HEK293 (cell line): ENCODE results near the gene SPATA2.

Experiments used
- CTCF ChIA-PET: fragments of 350-600 bp; formaldehyde crosslinking; extraction: SDS; loops from one replicate; lab custom pipeline; 2021; ENCODE audit warnings: antibody characterized with exemption; lab: Yijun Ruan, JAX
- POLR2A ChIA-PET: fragments of 300-600 bp; formaldehyde crosslinking; extraction: SDS; loops from one replicate; lab custom pipeline; 2020; ENCODE audit warnings: antibody characterized with exemption, inconsistent platforms; lab: Yijun Ruan, JAX
- H3K27ac ChIP-seq: fragments of 200-500 bp; sonication (Bioruptor generic); 2 replicates; pipeline ENCODE4 v1.5.1; 2014; ENCODE audit warnings: low read depth, low read length, control low read depth, inconsistent platforms; ENCODE audit errors: extremely low read depth
- H3K36me3 ChIP-seq, 2 experiments: fragments of 200-500 bp in 1 of 2; sonication (Bioruptor generic) in 1 of 2; 1 replicate in 1 of 2; 2 replicates in 1 of 2; pipeline ENCODE4 v1.5.1; 2014 to 2017; ENCODE audit warnings: inconsistent platforms in 2 of 2, low read length in 2 of 2; ENCODE audit not compliant: control insufficient read depth in 2 of 2, insufficient read depth in 1 of 2
- H3K4me1 ChIP-seq: fragments of 200-500 bp; sonication (Bioruptor generic); 2 replicates; pipeline ENCODE4 v1.5.1; 2014; ENCODE audit warnings: mild to moderate bottlenecking, low read length, inconsistent platforms; ENCODE audit not compliant: control insufficient read depth, insufficient read depth
- H3K4me3 ChIP-seq: 2 replicates; pipeline ENCODE4 v1.5.1; 2011; ENCODE audit warnings: low read depth, mild to moderate bottlenecking, control low read depth, low read length, moderate library complexity
- H3K9me3 ChIP-seq: fragments of 200-500 bp; sonication (Bioruptor generic); 2 replicates; pipeline ENCODE4 v1.5.1; 2014; ENCODE audit warnings: low read depth, low read length, inconsistent platforms; ENCODE audit not compliant: control insufficient read depth, insufficient read depth
- FEZF1 ChIP-seq: fragments of 450-650 bp; formaldehyde crosslinking; IDR thresholded peaks from 2 replicates; pipeline ENCODE4 v1.5.1; 2016; ENCODE audit warnings: missing biosample characterization, missing genetic modification characterization
- GLIS1 ChIP-seq: fragments of 450-650 bp; formaldehyde crosslinking; IDR thresholded peaks from 2 replicates; pipeline ENCODE4 v1.5.1; 2016; ENCODE audit warnings: missing biosample characterization, missing genetic modification characterization
- KLF1 ChIP-seq: fragments of 450-650 bp; formaldehyde crosslinking; IDR thresholded peaks from 2 replicates; pipeline ENCODE4 v1.5.1; 2016; ENCODE audit warnings: missing biosample characterization, missing genetic modification characterization
- MYNN ChIP-seq: fragments of 450-650 bp; formaldehyde crosslinking; IDR thresholded peaks from 2 replicates; pipeline ENCODE4 v1.5.1; 2016; ENCODE audit warnings: missing biosample characterization, missing genetic modification characterization, borderline replicate concordance
- OSR2 ChIP-seq: fragments of 450-650 bp; formaldehyde crosslinking; IDR thresholded peaks from 2 replicates; pipeline ENCODE4 v1.5.1; 2016; ENCODE audit warnings: missing biosample characterization, missing genetic modification characterization
- SCRT2 ChIP-seq: fragments of 450-650 bp; formaldehyde crosslinking; IDR thresholded peaks from 2 replicates; pipeline ENCODE4 v1.5.1; 2016; ENCODE audit warnings: missing biosample characterization, missing genetic modification characterization
- ZBTB17 ChIP-seq: fragments of 450-650 bp; formaldehyde crosslinking; IDR thresholded peaks from 2 replicates; pipeline ENCODE4 v1.5.1; 2016; ENCODE audit warnings: missing biosample characterization, missing genetic modification characterization
- ZBTB8A ChIP-seq: fragments of 450-650 bp; formaldehyde crosslinking; IDR thresholded peaks from 2 replicates; pipeline ENCODE4 v1.5.1; 2016; ENCODE audit warnings: missing biosample characterization, missing genetic modification characterization
- ZIC2 ChIP-seq: fragments of 450-650 bp; formaldehyde crosslinking; IDR thresholded peaks from 2 replicates; pipeline ENCODE4 v1.5.1; 2016; ENCODE audit warnings: missing biosample characterization, missing genetic modification characterization
- ZNF112 ChIP-seq: fragments of 450-650 bp; formaldehyde crosslinking; IDR thresholded peaks from 2 replicates; pipeline ENCODE4 v1.5.0; 2017; ENCODE audit warnings: missing biosample characterization, missing genetic modification characterization
- ZNF211 ChIP-seq: fragments of 450-650 bp; formaldehyde crosslinking; IDR thresholded peaks from 2 replicates; pipeline ENCODE4 v1.5.1; 2016; ENCODE audit warnings: low read depth, missing biosample characterization, missing genetic modification characterization
- ZNF354C ChIP-seq: fragments of 450-650 bp; formaldehyde crosslinking; IDR thresholded peaks from 2 replicates; pipeline ENCODE4 v1.5.1; 2016; ENCODE audit warnings: missing biosample characterization, missing genetic modification characterization, low read depth, borderline replicate concordance
- ZNF394 ChIP-seq: fragments of 450-650 bp; formaldehyde crosslinking; IDR thresholded peaks from 2 replicates; pipeline ENCODE4 v1.5.1; 2016; ENCODE audit warnings: missing biosample characterization, missing genetic modification characterization, mild to moderate bottlenecking, moderate library complexity, borderline replicate concordance
- ZNF426 ChIP-seq: fragments of 450-650 bp; formaldehyde crosslinking; IDR thresholded peaks from 2 replicates; pipeline ENCODE4 v1.5.1; 2017; ENCODE audit warnings: missing biosample characterization, missing genetic modification characterization, mild to moderate bottlenecking, inconsistent platforms, moderate library complexity
- ZNF654 ChIP-seq: fragments of 450-650 bp; formaldehyde crosslinking; IDR thresholded peaks from 2 replicates; pipeline ENCODE4 v1.5.1; 2016; ENCODE audit warnings: low read depth, missing biosample characterization, missing genetic modification characterization
- ZNF701 ChIP-seq: fragments of 450-650 bp; formaldehyde crosslinking; IDR thresholded peaks from 2 replicates; pipeline ENCODE4 v1.5.1; 2016; ENCODE audit warnings: missing biosample characterization, missing genetic modification characterization
- ZNF830 ChIP-seq: fragments of 450-650 bp; IDR thresholded peaks from 2 replicates; pipeline ENCODE4 v1.5.0; 2018; ENCODE audit warnings: missing biosample characterization, missing genetic modification characterization, low read depth, mild to moderate bottlenecking, moderate library complexity
- ZXDB ChIP-seq: fragments of 450-650 bp; formaldehyde crosslinking; IDR thresholded peaks from 2 replicates; pipeline ENCODE4 v1.5.1; 2016; ENCODE audit warnings: missing biosample characterization, missing genetic modification characterization
- TF ChIP-seq, protein P1 (sequence below): fragments of 450-650 bp; formaldehyde crosslinking; IDR thresholded peaks from 2 replicates; pipeline ENCODE4 v1.5.1; 2017; ENCODE audit warnings: missing biosample characterization, missing genetic modification characterization
- TF ChIP-seq, protein P2 (sequence below): fragments of 450-650 bp; formaldehyde crosslinking; IDR thresholded peaks from 2 replicates; pipeline ENCODE4 v1.5.1; 2016; ENCODE audit warnings: missing biosample characterization, missing genetic modification characterization
- TF ChIP-seq, protein P3 (sequence below): fragments of 450-650 bp; formaldehyde crosslinking; IDR thresholded peaks from 2 replicates; pipeline ENCODE4 v1.5.1; 2016; ENCODE audit warnings: missing biosample characterization, missing genetic modification characterization
- TF ChIP-seq, protein P4 (sequence below): fragments of 450-650 bp; formaldehyde crosslinking; IDR thresholded peaks from 2 replicates; pipeline ENCODE4 v1.5.1; 2016; ENCODE audit warnings: missing biosample characterization, missing genetic modification characterization
- TF ChIP-seq, protein P5 (sequence below): fragments of 450-650 bp; formaldehyde crosslinking; IDR thresholded peaks from 2 replicates; pipeline ENCODE4 v1.5.1; 2016; ENCODE audit warnings: missing biosample characterization, missing genetic modification characterization

Gene SPATA2

DNA sequence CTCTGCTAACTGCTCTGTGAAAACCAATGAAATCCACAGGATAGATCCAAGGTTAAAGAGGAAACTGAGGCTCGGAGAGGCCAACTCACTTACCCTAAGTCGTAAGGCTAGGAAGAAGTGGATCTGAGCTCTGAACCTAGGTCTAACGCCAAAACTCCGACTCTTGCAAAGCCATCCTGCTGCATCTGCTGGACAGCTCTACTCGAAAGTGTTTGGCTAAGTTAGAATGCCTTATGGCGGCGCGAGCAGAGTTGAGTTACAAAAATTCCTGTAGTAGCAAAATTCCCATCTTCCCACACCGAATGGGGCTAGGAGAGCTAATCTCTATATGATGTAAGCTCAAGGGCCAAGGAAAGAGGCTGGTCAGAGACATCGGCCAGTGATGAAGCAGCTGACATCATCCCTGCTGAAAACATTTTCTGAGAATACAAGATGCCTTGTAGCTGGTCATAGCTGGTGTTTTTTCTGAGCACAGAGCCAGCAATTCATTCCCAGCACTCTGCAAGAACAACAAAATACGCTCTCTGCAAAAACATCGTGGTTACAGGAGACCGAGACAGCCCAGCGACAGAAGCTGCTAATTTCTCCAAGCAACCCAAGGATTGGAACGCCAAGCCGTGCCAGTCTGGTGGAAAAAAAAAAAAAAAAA lies 1.8 kb downstream of the SPATA2 start (continued):
- TF ChIP-seq ZNF354C (no peak), ZNF830 (tag by site-specific recombination) (no peak), KLF1 (tag by site-specific recombination) (no peak)
- TF ChIP-seq, protein P1, sequence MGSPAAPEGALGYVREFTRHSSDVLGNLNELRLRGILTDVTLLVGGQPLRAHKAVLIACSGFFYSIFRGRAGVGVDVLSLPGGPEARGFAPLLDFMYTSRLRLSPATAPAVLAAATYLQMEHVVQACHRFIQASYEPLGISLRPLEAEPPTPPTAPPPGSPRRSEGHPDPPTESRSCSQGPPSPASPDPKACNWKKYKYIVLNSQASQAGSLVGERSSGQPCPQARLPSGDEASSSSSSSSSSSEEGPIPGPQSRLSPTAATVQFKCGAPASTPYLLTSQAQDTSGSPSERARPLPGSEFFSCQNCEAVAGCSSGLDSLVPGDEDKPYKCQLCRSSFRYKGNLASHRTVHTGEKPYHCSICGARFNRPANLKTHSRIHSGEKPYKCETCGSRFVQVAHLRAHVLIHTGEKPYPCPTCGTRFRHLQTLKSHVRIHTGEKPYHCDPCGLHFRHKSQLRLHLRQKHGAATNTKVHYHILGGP: no peak
- TF ChIP-seq, protein P2, sequence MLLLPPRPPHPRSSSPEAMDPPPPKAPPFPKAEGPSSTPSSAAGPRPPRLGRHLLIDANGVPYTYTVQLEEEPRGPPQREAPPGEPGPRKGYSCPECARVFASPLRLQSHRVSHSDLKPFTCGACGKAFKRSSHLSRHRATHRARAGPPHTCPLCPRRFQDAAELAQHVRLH (tag by site-specific recombination): no peak

DNA sequence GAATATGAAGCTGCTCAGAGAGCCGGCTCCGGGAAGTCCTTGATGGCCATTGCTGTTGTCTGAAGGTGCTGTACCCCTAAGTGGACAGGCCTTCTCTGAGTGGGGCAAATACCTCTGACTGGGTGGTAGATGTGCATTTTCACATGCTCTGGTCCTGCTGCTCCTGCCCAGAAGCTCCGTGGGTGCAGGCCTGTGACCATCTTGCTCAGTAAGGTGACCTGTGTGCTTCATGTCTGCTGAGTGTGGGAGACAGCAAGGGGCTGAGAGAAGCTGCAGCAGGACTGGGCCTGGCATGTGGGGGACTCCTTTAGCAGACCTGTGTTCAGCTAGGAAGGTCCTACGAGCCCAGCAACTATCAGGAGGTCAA lies 5.0 kb downstream of the SPATA2 start:
- no peaks in the 10 kb centered on the region for H3K9me3 ChIP-seq
- ChIA-PET CTCF (interaction anchor here (1.2 kb wide), 1 partner anchor 10 kb away, joined by 3 read pairs; no protein-coding TSS in a partner anchor), POLR2A (no interaction called here)
- H3K4me3 ChIP-seq: no peak overlapping the region
- H3K4me1 ChIP-seq: no peaks in the 10 kb centered on the region
- H3K36me3 ChIP-seq: peaks cover 0 to 43% of the 10 kb centered on the region in 2 experiments; a peak in 2 of 3 replicates
- no peak overlapping the region for H3K27ac ChIP-seq
- no peak for TF ChIP-seq ZNF701 (tag by site-specific recombination)
- TF ChIP-seq ZNF394 (tag by site-specific recombination): peak; percentile 32; the same call in 1 of the 2 replicates

DNA sequence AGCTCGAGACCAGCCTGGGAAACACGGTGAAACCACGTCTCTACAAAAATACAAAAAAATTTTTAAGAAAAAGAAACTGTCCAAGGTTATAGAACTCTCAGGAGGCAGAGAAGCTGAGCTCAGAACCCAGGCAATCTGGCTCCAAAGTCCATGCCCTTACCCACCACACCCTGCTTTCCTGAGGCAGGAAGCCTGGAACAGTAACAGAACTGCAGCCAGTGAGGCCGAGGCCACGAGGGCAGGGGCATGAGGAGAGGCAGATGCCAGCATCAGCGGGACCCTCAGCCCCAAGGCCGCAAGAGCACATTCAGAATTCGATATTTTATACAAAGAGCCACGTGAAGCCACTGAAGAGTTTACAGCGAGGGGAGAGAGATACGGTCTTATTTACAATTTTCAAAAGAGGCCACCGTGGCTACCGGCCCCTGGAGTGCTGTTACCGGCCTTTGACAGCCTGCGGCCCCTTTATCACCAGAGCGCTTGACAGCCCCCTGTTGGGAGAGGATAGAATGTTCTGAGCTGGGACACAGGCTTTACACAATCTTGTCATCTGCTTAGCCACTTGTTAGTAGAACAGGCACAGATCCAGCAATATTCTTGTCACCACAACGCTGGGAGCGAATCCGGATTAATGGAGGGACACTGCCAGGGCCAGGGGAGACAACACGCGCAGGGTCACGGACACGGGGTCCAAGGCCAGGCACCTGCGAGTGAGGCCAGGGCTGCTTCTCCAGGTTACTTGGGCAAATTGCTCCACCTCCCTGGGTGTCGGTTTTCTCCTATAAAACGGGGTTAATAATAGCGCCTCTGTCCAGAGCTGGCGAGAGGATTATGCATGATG lies 5.6 kb downstream of the SPATA2 start:
- Histone ChIP-seq H3K4me1 (no peaks in the 10 kb centered on the region), H3K4me3 (no peak overlapping the region), H3K9me3 (no peaks in the 10 kb centered on the region), H3K27ac (no peak overlapping the region), H3K36me3 (peaks cover 0 to 49% of the 10 kb centered on the region in 2 experiments; a peak in 2 of 3 replicates)
- ChIA-PET CTCF (interaction anchor here (0.6 to 1.2 kb wide), 2 partner anchors 11 to 202 kb away, joined by 3 to 5 read pairs; no protein-coding TSS in a partner anchor), POLR2A (no interaction called here)
- TF ChIP-seq MYNN (tag by site-specific recombination) (no peak), FEZF1 (tag by site-specific recombination) (peak; percentile 95), ZNF211 (tag by site-specific recombination) (no peak), GLIS1 (tag by site-specific recombination) (peak; percentile 25; the same call in 1 of the 2 replicates), SCRT2 (tag by site-specific recombination) (peak; percentile 98), ZNF426 (no peak), ZIC2 (peak; percentile 96), ZBTB17 (peak; percentile 81), ZBTB8A (tag by site-specific recombination) (0 out of 2 replicates have a peak, but pooled peaks have one; percentile 14), ZNF112 (no peak), ZNF654 (tag by site-specific recombination) (0 out of 2 replicates have a peak, but pooled peaks have one; percentile 2), OSR2 (tag by site-specific recombination) (peak; percentile 93), ZXDB (tag by site-specific recombination) (peak; percentile 37; the same call in 1 of the 2 replicates)
- TF ChIP-seq, protein P3, sequence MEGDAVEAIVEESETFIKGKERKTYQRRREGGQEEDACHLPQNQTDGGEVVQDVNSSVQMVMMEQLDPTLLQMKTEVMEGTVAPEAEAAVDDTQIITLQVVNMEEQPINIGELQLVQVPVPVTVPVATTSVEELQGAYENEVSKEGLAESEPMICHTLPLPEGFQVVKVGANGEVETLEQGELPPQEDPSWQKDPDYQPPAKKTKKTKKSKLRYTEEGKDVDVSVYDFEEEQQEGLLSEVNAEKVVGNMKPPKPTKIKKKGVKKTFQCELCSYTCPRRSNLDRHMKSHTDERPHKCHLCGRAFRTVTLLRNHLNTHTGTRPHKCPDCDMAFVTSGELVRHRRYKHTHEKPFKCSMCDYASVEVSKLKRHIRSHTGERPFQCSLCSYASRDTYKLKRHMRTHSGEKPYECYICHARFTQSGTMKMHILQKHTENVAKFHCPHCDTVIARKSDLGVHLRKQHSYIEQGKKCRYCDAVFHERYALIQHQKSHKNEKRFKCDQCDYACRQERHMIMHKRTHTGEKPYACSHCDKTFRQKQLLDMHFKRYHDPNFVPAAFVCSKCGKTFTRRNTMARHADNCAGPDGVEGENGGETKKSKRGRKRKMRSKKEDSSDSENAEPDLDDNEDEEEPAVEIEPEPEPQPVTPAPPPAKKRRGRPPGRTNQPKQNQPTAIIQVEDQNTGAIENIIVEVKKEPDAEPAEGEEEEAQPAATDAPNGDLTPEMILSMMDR (tag by site-specific recombination): peak; percentile 60
- TF ChIP-seq, protein P4, sequence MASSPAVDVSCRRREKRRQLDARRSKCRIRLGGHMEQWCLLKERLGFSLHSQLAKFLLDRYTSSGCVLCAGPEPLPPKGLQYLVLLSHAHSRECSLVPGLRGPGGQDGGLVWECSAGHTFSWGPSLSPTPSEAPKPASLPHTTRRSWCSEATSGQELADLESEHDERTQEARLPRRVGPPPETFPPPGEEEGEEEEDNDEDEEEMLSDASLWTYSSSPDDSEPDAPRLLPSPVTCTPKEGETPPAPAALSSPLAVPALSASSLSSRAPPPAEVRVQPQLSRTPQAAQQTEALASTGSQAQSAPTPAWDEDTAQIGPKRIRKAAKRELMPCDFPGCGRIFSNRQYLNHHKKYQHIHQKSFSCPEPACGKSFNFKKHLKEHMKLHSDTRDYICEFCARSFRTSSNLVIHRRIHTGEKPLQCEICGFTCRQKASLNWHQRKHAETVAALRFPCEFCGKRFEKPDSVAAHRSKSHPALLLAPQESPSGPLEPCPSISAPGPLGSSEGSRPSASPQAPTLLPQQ (tag by site-specific recombination): 0 out of 2 replicates have a peak, but pooled peaks have one; percentile 21
- TF ChIP-seq, protein P5, sequence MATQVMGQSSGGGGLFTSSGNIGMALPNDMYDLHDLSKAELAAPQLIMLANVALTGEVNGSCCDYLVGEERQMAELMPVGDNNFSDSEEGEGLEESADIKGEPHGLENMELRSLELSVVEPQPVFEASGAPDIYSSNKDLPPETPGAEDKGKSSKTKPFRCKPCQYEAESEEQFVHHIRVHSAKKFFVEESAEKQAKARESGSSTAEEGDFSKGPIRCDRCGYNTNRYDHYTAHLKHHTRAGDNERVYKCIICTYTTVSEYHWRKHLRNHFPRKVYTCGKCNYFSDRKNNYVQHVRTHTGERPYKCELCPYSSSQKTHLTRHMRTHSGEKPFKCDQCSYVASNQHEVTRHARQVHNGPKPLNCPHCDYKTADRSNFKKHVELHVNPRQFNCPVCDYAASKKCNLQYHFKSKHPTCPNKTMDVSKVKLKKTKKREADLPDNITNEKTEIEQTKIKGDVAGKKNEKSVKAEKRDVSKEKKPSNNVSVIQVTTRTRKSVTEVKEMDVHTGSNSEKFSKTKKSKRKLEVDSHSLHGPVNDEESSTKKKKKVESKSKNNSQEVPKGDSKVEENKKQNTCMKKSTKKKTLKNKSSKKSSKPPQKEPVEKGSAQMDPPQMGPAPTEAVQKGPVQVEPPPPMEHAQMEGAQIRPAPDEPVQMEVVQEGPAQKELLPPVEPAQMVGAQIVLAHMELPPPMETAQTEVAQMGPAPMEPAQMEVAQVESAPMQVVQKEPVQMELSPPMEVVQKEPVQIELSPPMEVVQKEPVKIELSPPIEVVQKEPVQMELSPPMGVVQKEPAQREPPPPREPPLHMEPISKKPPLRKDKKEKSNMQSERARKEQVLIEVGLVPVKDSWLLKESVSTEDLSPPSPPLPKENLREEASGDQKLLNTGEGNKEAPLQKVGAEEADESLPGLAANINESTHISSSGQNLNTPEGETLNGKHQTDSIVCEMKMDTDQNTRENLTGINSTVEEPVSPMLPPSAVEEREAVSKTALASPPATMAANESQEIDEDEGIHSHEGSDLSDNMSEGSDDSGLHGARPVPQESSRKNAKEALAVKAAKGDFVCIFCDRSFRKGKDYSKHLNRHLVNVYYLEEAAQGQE: peak; percentile 24; the same call in 1 of the 2 replicates
